Anterior cingulate cortex (tissue), 58 donors: ENCODE measurements around the gene UBTF.
A peak's percentile ranks its signal among the peaks of the same experiment; 100 is the strongest.

Experiments
- DNase-seq, 58 donors: peaks; one replicate each; lab custom pipeline; 2025; lab: John Stamatoyannopoulos, UW

The UBTF gene

GRCh38 chr17:44199553-44200477 lies 19.7 kb downstream of the UBTF start, which contains the start of gene ATXN7L3:
TSS of gene ATXN7L3 (minus strand) at chr17:44199884. CDS start at chr17:44198070, 1,814 bp downstream.
- DNase-seq: peak; percentile 33 to 98 (median 95)

GRCh38 chr17:44198721-44199552 lies 20.5 kb downstream of the UBTF start:
- peak in 26 of 58 donors; percentile 16 to 72 (median 46) for DNase-seq

GRCh38 chr17:44197980-44198720 lies 21.3 kb downstream of the UBTF start:
- DNase-seq: peak in 13 of 58 donors; percentile 12 to 48 (median 32)

- no peak for DNase-seq
These were observed 22.4 kb downstream of the UBTF start for GRCh38 chr17:44197107-44197506.

- DNase-seq: no peak
These were observed 26.0 kb downstream of the UBTF start for GRCh38 chr17:44193326-44194084.

GRCh38 chr17:44192750-44193149 lies 26.7 kb downstream of the UBTF start:
- no peak for DNase-seq

GRCh38 chr17:44191941-44192496 lies 27.5 kb downstream of the UBTF start:
- no peak for DNase-seq

GRCh38 chr17:44191369-44191768 lies 28.1 kb downstream of the UBTF start:
- peak in 1 of 58 donors; percentile 11 for DNase-seq

GRCh38 chr17:44190481-44190880 lies 29.0 kb downstream of the UBTF start:
- DNase-seq: no peak

- no peak for DNase-seq
These were observed 30.7 kb downstream of the UBTF start for GRCh38 chr17:44188576-44189403.

- DNase-seq: peak in 5 of 58 donors; percentile 44 to 90 (median 79)
These were observed 32.2 kb downstream of the UBTF start for GRCh38 chr17:44187131-44187899.

- peak; percentile 83 to 100 (median 98) for DNase-seq
These were observed 33.0 kb downstream of the UBTF start, which contains the start of gene TMUB2 for GRCh38 chr17:44186307-44187130. TSS of gene TMUB2 (plus strand) at chr17:44186972. CDS start at chr17:44187709, 737 bp downstream.

- no peak for DNase-seq
These were observed 35.2 kb downstream of the UBTF start for GRCh38 chr17:44184212-44184810.

GRCh38 chr17:44183024-44183423 lies 36.5 kb downstream of the UBTF start:
- no peak for DNase-seq

GRCh38 chr17:44178133-44178532 lies 41.3 kb downstream of the UBTF start:
- DNase-seq: no peak

GRCh38 chr17:44177640-44178039 lies 41.8 kb downstream of the UBTF start:
- no peak for DNase-seq
